Skeletal muscle satellite cell (primary cell): ENCODE measurements around the gene GPC6.
A peak's percentile ranks its signal among the peaks of the same experiment; 100 is the strongest.

Experiments
- H3K27me3 ChIP-seq: 2 replicates; pipeline ENCODE4 v1.7.0; 2013; ENCODE audit warnings: low read length; ENCODE audit not compliant: control insufficient read depth, insufficient read depth
- H3K36me3 ChIP-seq: 2 replicates; pipeline ENCODE4 v1.7.0; 2013; ENCODE audit warnings: mild to moderate bottlenecking, control low read depth, low read length; ENCODE audit not compliant: insufficient read depth
- H3K4me1 ChIP-seq: 2 replicates; pipeline ENCODE4 v1.7.0; 2013; ENCODE audit warnings: low read length; ENCODE audit not compliant: control insufficient read depth, insufficient read depth
- H3K4me2 ChIP-seq: 2 replicates; pipeline ENCODE4 v1.7.0; 2013; ENCODE audit warnings: mild to moderate bottlenecking, low read length
- H3K4me3 ChIP-seq: 2 replicates; pipeline ENCODE4 v1.7.0; 2013; ENCODE audit warnings: low read length
- H3K9ac ChIP-seq: 2 replicates; pipeline ENCODE4 v1.7.0; 2013; ENCODE audit warnings: mild to moderate bottlenecking, low read depth, low read length, moderate library complexity
- H3K9me3 ChIP-seq: replicated peaks from 2 replicates; pipeline ENCODE4 v1.7.0; 2013; ENCODE audit warnings: mild to moderate bottlenecking, control low read depth, low read length

The GPC6 gene

DNA sequence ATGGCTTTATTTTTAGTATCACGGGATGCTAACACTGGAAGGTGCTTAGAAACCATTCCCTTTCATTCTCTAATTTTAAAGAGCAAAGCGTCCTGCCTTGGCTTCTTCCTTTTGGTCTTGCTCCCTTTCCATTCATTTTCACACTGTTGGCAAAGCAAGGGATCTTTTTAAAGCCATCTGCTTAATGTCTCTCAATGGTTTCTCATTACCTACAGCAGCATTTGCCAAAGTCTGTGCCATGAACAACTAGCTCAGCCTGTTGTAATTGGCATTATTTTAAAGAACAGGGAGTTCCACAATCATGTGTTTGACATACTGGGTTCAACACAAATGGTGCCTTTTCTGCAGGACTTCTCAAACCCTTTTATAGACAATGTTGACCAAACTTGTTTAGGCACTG is 444.3 kb downstream of the GPC6 start:
- Histone ChIP-seq H3K9me3 (no peaks in the 10 kb centered on the region), H3K9ac (no peak overlapping the region), H3K4me2 (no peak overlapping the region), H3K36me3 (no peaks in the 10 kb centered on the region), H3K4me1 (no peaks in the 10 kb centered on the region), H3K4me3 (no peak overlapping the region), H3K27me3 (no peaks in the 10 kb centered on the region)

GRCh38 chr13:93672996-93673395 is 446.4 kb downstream of the GPC6 start:
- no peaks in the 10 kb centered on the region for H3K9me3 ChIP-seq
- H3K9ac ChIP-seq: no peak overlapping the region
- no peak overlapping the region for H3K4me2 ChIP-seq
- H3K4me3 ChIP-seq: no peak overlapping the region
- H3K36me3 ChIP-seq: no peaks in the 10 kb centered on the region
- H3K4me1 ChIP-seq: no peaks in the 10 kb centered on the region
- no peaks in the 10 kb centered on the region for H3K27me3 ChIP-seq

- H3K4me2 ChIP-seq: no peak overlapping the region
- no peaks in the 10 kb centered on the region for H3K27me3 ChIP-seq
- no peak overlapping the region for H3K4me3 ChIP-seq
- H3K4me1 ChIP-seq: no peaks in the 10 kb centered on the region
- no peak overlapping the region for H3K9ac ChIP-seq
- H3K36me3 ChIP-seq: no peaks in the 10 kb centered on the region
- H3K9me3 ChIP-seq: no peaks in the 10 kb centered on the region
Measured at GRCh38 chr13:93673885-93674284, 447.3 kb downstream of the GPC6 start.

DNA sequence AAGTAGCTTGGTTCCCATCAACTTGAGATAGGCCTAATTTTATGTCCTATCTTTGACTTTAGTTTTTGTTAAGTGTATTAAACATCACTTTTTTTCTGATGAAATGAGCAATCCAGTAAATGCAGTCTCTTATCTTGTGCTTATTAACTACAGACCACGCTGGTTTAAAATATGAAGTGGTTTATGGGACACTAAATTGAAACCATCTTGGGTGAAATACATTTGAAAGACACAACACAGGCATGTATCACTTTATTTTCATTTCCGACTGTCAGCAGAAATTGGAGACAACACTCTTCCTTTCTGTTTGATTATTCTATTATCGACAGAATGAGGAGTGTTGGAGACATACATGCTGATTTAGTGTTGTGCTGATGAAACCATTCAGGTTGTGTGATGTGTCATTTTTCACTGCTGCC is 447.7 kb downstream of the GPC6 start:
- Histone ChIP-seq H3K36me3 (no peaks in the 10 kb centered on the region), H3K4me3 (no peak overlapping the region), H3K9me3 (no peaks in the 10 kb centered on the region), H3K27me3 (no peaks in the 10 kb centered on the region), H3K4me2 (no peak overlapping the region), H3K4me1 (no peaks in the 10 kb centered on the region), H3K9ac (no peak overlapping the region)

DNA sequence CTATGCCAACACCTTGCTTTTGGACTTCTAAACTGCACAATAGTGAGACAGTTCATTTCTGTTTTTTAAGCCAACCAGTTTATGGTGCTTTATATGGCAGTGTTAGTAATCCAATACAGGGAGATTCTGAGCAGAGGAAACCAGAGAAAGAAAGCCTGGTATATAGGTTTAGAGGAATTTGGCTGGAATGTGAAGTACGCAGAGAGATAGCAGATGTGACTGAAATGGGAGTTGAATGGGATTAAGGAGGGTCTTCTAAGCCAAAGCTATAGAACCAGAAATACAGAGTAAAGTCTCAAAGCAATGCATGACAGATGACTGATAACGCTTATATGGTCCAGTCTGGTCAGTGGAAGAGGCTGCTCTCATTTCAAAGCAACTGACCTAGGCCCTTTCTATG is 453.7 kb downstream of the GPC6 start:
- Histone ChIP-seq H3K27me3 (no peaks in the 10 kb centered on the region), H3K4me1 (no peaks in the 10 kb centered on the region), H3K9me3 (no peaks in the 10 kb centered on the region), H3K36me3 (no peaks in the 10 kb centered on the region), H3K9ac (no peak overlapping the region), H3K4me3 (no peak overlapping the region), H3K4me2 (no peak overlapping the region)

DNA sequence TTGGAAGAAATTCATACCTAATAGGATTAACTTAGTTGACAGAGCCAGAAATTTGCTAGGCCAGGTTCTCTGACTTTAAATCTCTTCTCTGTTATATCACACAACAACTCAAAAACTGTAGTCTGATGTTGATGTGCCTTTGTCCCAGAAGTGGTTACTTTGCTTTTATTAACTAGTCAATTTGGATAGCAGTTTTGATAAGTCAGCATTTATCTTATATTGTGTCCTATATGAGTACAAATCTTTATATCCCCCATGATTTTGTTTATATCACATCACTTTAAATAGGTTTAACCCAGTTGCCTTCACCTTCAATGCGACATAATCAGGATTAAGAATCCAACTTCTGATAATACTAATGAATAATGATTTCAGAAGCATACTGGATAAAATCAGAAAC is 459.3 kb downstream of the GPC6 start:
- Histone ChIP-seq H3K27me3 (no peaks in the 10 kb centered on the region), H3K4me3 (no peak overlapping the region), H3K4me2 (no peak overlapping the region), H3K9me3 (no peaks in the 10 kb centered on the region), H3K4me1 (no peaks in the 10 kb centered on the region), H3K36me3 (no peaks in the 10 kb centered on the region), H3K9ac (no peak overlapping the region)

- no peaks in the 10 kb centered on the region for H3K36me3 ChIP-seq
- H3K4me2 ChIP-seq: no peak overlapping the region
- no peaks in the 10 kb centered on the region for H3K27me3 ChIP-seq
- H3K9ac ChIP-seq: no peak overlapping the region
- no peaks in the 10 kb centered on the region for H3K9me3 ChIP-seq
- no peaks in the 10 kb centered on the region for H3K4me1 ChIP-seq
- no peak overlapping the region for H3K4me3 ChIP-seq
Measured at GRCh38 chr13:93686399-93686798, 459.8 kb downstream of the GPC6 start.

- Histone ChIP-seq H3K4me3 (no peak overlapping the region), H3K27me3 (no peaks in the 10 kb centered on the region), H3K4me1 (no peaks in the 10 kb centered on the region), H3K4me2 (no peak overlapping the region), H3K9ac (no peak overlapping the region), H3K9me3 (no peaks in the 10 kb centered on the region), H3K36me3 (no peaks in the 10 kb centered on the region)
Measured at GRCh38 chr13:93687261-93687660, 460.7 kb downstream of the GPC6 start.

DNA sequence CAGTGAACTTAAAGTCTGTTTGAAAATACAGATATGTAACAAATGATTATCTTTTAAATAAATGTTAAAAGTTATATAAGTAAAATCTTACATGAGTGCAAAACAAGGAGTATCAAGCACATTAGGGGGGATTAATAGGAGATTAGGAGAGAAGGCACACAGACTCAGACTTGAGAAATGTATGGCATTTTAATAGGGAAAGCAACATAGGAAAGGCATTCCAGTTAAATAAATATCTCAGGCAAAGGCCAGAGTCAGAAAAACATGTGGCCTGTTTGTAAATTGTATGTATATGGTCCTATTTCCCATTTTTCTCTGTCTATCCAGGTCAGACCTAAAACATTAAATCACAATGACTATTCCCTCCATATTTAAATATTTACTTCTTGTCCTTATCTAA is 462.7 kb downstream of the GPC6 start:
- no peak overlapping the region for H3K4me3 ChIP-seq
- H3K4me2 ChIP-seq: no peak overlapping the region
- no peaks in the 10 kb centered on the region for H3K36me3 ChIP-seq
- H3K9ac ChIP-seq: no peak overlapping the region
- H3K27me3 ChIP-seq: no peaks in the 10 kb centered on the region
- H3K4me1 ChIP-seq: no peaks in the 10 kb centered on the region
- H3K9me3 ChIP-seq: no peaks in the 10 kb centered on the region

DNA sequence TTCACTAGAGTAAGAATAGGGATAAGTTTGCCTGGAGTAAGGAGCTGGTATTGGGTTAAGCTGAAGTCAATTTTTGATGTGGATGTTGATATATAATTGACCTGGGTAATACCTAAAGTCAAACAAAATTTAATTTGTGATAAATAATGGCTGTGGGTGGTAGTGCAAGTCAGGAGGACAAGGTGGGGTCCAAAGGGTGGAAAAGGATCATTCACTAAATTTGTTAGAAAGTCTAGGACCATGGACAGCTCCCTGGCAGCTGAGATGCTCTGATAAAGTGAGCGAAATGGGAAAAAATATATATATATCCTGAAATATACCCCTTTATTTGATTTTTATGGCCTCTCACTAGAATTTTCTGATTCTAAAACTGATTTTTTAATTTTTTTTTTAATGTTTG is 463.5 kb downstream of the GPC6 start:
- Histone ChIP-seq H3K36me3 (no peaks in the 10 kb centered on the region), H3K4me1 (no peaks in the 10 kb centered on the region), H3K4me3 (no peak overlapping the region), H3K9me3 (no peaks in the 10 kb centered on the region), H3K9ac (no peak overlapping the region), H3K4me2 (no peak overlapping the region), H3K27me3 (no peaks in the 10 kb centered on the region)

DNA sequence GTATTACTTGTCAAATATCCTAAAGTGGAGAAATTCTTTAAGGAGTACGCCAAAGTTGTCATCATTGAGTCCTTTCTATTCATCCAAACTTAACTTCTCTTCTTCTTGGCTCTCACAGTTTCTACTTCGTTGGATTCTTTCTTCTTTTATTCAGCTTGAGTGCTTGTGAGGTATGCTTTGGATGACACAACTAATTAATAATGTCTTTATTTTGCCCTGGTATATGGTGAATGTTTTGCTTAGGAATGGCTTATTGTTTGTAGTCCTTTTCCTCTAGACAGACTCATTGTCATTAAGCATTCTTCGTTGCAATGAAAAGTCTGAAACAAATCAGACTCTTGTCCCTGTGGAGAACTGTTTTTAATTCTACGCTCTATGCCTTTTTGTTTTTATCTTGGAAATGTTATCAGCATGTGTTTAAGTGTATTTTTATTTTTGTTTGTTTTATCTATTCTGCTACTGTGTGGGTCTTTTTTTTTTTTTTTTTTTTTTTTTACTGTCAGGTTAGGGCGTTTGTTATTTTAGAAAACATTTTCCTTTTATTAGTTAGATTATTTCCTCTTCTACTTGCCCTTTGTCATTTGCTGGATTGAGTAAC is 471.5 kb downstream of the GPC6 start:
- Histone ChIP-seq H3K4me3 (no peak overlapping the region), H3K9ac (no peak overlapping the region), H3K4me2 (no peak overlapping the region), H3K27me3 (no peaks in the 10 kb centered on the region), H3K36me3 (no peaks in the 10 kb centered on the region), H3K4me1 (peaks cover 7% of the 10 kb centered on the region), H3K9me3 (no peaks in the 10 kb centered on the region)

DNA sequence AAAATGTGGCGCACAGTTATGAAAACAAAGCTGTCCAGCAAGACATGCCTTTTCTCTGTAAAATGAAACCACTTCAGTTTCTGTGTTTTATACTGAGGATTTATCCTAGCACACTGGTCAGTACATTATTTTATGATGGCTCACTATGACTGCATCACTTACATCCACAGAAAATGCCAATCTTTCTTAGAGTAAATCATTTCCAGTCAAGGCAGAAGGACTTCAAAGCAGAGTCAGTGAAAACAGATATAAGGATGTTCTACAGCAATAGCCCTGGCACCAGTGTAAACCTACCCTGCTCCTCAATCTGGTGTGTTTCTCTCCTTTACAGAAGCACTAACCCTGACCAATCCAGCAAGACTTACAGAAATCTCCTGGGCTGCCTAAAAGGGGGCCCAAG is 473.5 kb downstream of the GPC6 start:
- peaks cover 7% of the 10 kb centered on the region for H3K4me1 ChIP-seq
- no peaks in the 10 kb centered on the region for H3K27me3 ChIP-seq
- no peak overlapping the region for H3K9ac ChIP-seq
- H3K4me3 ChIP-seq: no peak overlapping the region
- H3K36me3 ChIP-seq: no peaks in the 10 kb centered on the region
- H3K9me3 ChIP-seq: no peaks in the 10 kb centered on the region
- H3K4me2 ChIP-seq: peak overlapping the region; percentile 7
